ENCODE measurements around the gene IL1RL2. TPM values are rescaled to one million over a fixed set of nuclear protein-coding genes. Genes with fewer than 3 reads are reported as not detected.

Gene IL1RL2
- total RNA-seq, 2 experiments from 2014 or later, result 1.1 to 1.7 TPM

GRCh38 chr2:102278720-102279390 lies 92.0 kb downstream of the IL1RL2 start:
- Mint-ChIP-seq H3K4me3 (no peak overlapping the region), H3K4me1 (ENCODE audit: low read depth) (peaks cover 19% of the 10 kb centered on the region), H3K27me3 (no peaks in the 10 kb centered on the region), H3K27ac (no peak overlapping the region), H3K9me3 (no peaks in the 10 kb centered on the region), H3K36me3 (no peaks in the 10 kb centered on the region)
- no peak for DNase-seq
- CTCF ChIA-PET, result no interaction called here
- POLR2A ChIA-PET, result no interaction called here
- intact Hi-C loops (cut with micrococcal nuclease), result no loop called here

GRCh38 chr2:102279391-102279735 lies 92.5 kb downstream of the IL1RL2 start:
- intact Hi-C loops (cut with micrococcal nuclease), result no loop called here
- POLR2A ChIA-PET, result no interaction called here

GRCh38 chr2:102282678-102283091 lies 95.9 kb downstream of the IL1RL2 start:
- POLR2A ChIA-PET, result no interaction called here
- H3K4me1 Mint-ChIP-seq (ENCODE audit: low read depth), result peaks cover 2% of the 10 kb centered on the region
- intact Hi-C loops (cut with micrococcal nuclease), result no loop called here
- H3K27me3 Mint-ChIP-seq, result no peaks in the 10 kb centered on the region
- no peak overlapping the region for H3K27ac Mint-ChIP-seq
- no peak for DNase-seq
- H3K36me3 Mint-ChIP-seq, result no peaks in the 10 kb centered on the region
- H3K4me3 Mint-ChIP-seq, result no peak overlapping the region
- H3K9me3 Mint-ChIP-seq, result no peaks in the 10 kb centered on the region
- CTCF ChIA-PET, result interaction anchor here (0.8 to 1.4 kb wide), 3 partner anchors 42 to 160 kb away, joined by 3 to 5 read pairs (median 3); no protein-coding TSS in a partner anchor

More at GRCh38 chr2:102279391-102279735, 92.5 kb downstream of the IL1RL2 start:
- H3K27ac Mint-ChIP-seq, result no peak overlapping the region
- no peaks in the 10 kb centered on the region for H3K36me3 Mint-ChIP-seq
- CTCF ChIA-PET, result interaction anchor here (0.9 kb wide), 1 partner anchor 28 kb away, joined by 4 read pairs; no protein-coding TSS in a partner anchor
- H3K27me3 Mint-ChIP-seq, result no peaks in the 10 kb centered on the region
- no peak overlapping the region for H3K4me3 Mint-ChIP-seq
- peaks cover 19% of the 10 kb centered on the region for H3K4me1 Mint-ChIP-seq (ENCODE audit: low read depth)
- H3K9me3 Mint-ChIP-seq, result no peaks in the 10 kb centered on the region
- no peak for DNase-seq

- Mint-ChIP-seq H3K4me1 (ENCODE audit: low read depth) (no peaks in the 10 kb centered on the region), H3K4me3 (no peak overlapping the region)
- POLR2A ChIA-PET, result no interaction called here
Measured at GRCh38 chr2:102283996-102284395, 97.2 kb downstream of the IL1RL2 start.

GRCh38 chr2:102284611-102285010 lies 97.8 kb downstream of the IL1RL2 start:
- Mint-ChIP-seq H3K4me3 (no peak overlapping the region), H3K4me1 (ENCODE audit: low read depth) (no peaks in the 10 kb centered on the region), H3K27ac (no peak overlapping the region), H3K36me3 (no peaks in the 10 kb centered on the region), H3K9me3 (no peaks in the 10 kb centered on the region), H3K27me3 (no peaks in the 10 kb centered on the region)
- ChIA-PET CTCF (interaction anchor here (1.1 to 2.2 kb wide), 2 partner anchors 10 to 90 kb away, joined by 6 to 8 read pairs; no protein-coding TSS in a partner anchor), POLR2A (no interaction called here)
- DNase-seq, result no peak
- intact Hi-C loops (cut with micrococcal nuclease), result no loop called here

More at GRCh38 chr2:102283996-102284395, 97.2 kb downstream of the IL1RL2 start:
- CTCF ChIA-PET, result no interaction called here
- Mint-ChIP-seq H3K27ac (no peak overlapping the region), H3K36me3 (no peaks in the 10 kb centered on the region), H3K9me3 (no peaks in the 10 kb centered on the region), H3K27me3 (no peaks in the 10 kb centered on the region)
- intact Hi-C loops (cut with micrococcal nuclease), result no loop called here
- DNase-seq, result no peak

- H3K27me3 Mint-ChIP-seq, result no peaks in the 10 kb centered on the region
- no peak overlapping the region for H3K4me3 Mint-ChIP-seq
- no peak for DNase-seq
- no peaks in the 10 kb centered on the region for H3K36me3 Mint-ChIP-seq
- ChIA-PET CTCF (interaction anchor here (1.0 to 2.2 kb wide), 4 partner anchors 10 to 158 kb away, joined by 5 to 8 read pairs (median 6); no protein-coding TSS in a partner anchor), POLR2A (no interaction called here)
- no peaks in the 10 kb centered on the region for H3K4me1 Mint-ChIP-seq (ENCODE audit: low read depth)
- no peak overlapping the region for H3K27ac Mint-ChIP-seq
- intact Hi-C loops (cut with micrococcal nuclease), result no loop called here
- no peaks in the 10 kb centered on the region for H3K9me3 Mint-ChIP-seq
Measured at GRCh38 chr2:102285368-102285767, 98.5 kb downstream of the IL1RL2 start.

GRCh38 chr2:102286041-102286440 lies 99.2 kb downstream of the IL1RL2 start:
- ChIA-PET POLR2A (interaction anchor here (1.0 kb wide), 1 partner anchor 9 kb away, joined by 3 read pairs; no protein-coding TSS in a partner anchor), CTCF (interaction anchor here (0.8 to 2.2 kb wide), 4 partner anchors 9 to 157 kb away, joined by 3 to 8 read pairs (median 6); no protein-coding TSS in a partner anchor)
- DNase-seq, result no peak
- Mint-ChIP-seq H3K27me3 (no peaks in the 10 kb centered on the region), H3K36me3 (no peaks in the 10 kb centered on the region), H3K4me3 (no peak overlapping the region), H3K9me3 (no peaks in the 10 kb centered on the region), H3K27ac (no peak overlapping the region), H3K4me1 (ENCODE audit: low read depth) (peaks cover 3% of the 10 kb centered on the region)
- intact Hi-C loops (cut with micrococcal nuclease), result no loop called here

GRCh38 chr2:102289129-102289528 lies 102.3 kb downstream of the IL1RL2 start:
- H3K36me3 Mint-ChIP-seq, result no peaks in the 10 kb centered on the region
- intact Hi-C loops (cut with micrococcal nuclease), result no loop called here
- no peak overlapping the region for H3K27ac Mint-ChIP-seq
- no peak for DNase-seq
- H3K27me3 Mint-ChIP-seq, result peaks cover 5% of the 10 kb centered on the region
- no peak overlapping the region for H3K4me3 Mint-ChIP-seq
- H3K9me3 Mint-ChIP-seq, result no peaks in the 10 kb centered on the region
- H3K4me1 Mint-ChIP-seq (ENCODE audit: low read depth), result peaks cover 15% of the 10 kb centered on the region
- CTCF ChIA-PET, result interaction anchor here (1.4 kb wide), 1 partner anchor 154 kb away, joined by 6 read pairs; no protein-coding TSS in a partner anchor
- POLR2A ChIA-PET, result no interaction called here

Other genes with a start within 250 kb of the IL1RL2 start
- gene IL1R2, start 195.1 kb upstream of the IL1RL2 start, total RNA-seq, result 10 to 100 TPM; 35.6 to 36.2 TPM
- 10 to 100 TPM; 20.3 to 20.4 TPM for gene IL1R1, start 44.3 kb upstream of the IL1RL2 start, total RNA-seq
- 1 to 10 TPM; 1.3 TPM for gene IL1RL1, start 124.5 kb downstream of the IL1RL2 start, total RNA-seq
- 10 to 100 TPM; 25.5 to 26.6 TPM for gene IL18R1, start 168.8 kb downstream of the IL1RL2 start, total RNA-seq
- 10 to 100 TPM in 1 of 2 experiments, 1 to 10 TPM in 1; 9.0 to 10.6 TPM for gene IL18RAP, start 236.1 kb downstream of the IL1RL2 start, total RNA-seq

Data from activated CD4-positive, alpha-beta memory T cell treated with anti-CD3 and anti-CD28 coated beads for 36 hours (primary cell).